GM12878 (cell line): ENCODE measurements around the gene ELK4. TPM values are rescaled to one million over a fixed set of nuclear protein-coding genes. Genes with fewer than 3 reads are reported as not detected.

ENCODE experiments used
- ATAC-seq: fragments of 200-7000 bp; cut with Tn5 transposase; 3 replicates; pipeline ENCODE4 v1.9.1; 2020; ENCODE audit warnings: mild to moderate bottlenecking, moderate library complexity
- BruUV-seq: library from RNA; stranded (reverse); fragments of 400-500 nt; replicated peaks from 2 replicates; lab custom pipeline; 2021; lab: Mats Ljungman, UMichigan
- CTCF ChIA-PET: fragments of 300-600 bp; sonication (Branson Sonifier 250); formaldehyde crosslinking; extraction: SDS; loops from one replicate; lab custom pipeline; 2021; ENCODE audit warnings: inconsistent platforms; lab: Yijun Ruan, JAX
- POLR2A ChIA-PET: fragments of 350-600 bp; formaldehyde crosslinking; extraction: SDS; loops from one replicate; lab custom pipeline; 2021; ENCODE audit warnings: inconsistent platforms; lab: Charles Lee
- RAD21 ChIA-PET: fragments of 300-600 bp; sonication (Branson Sonifier 250); formaldehyde crosslinking; loops from one replicate; lab custom pipeline; 2023; ENCODE audit warnings: antibody characterized with exemption; ENCODE audit not compliant: unreplicated experiment; lab: Charles Lee
- SMC1A ChIA-PET: fragments of 300-600 bp; sonication (Branson Sonifier 250); formaldehyde crosslinking; loops from one replicate; lab custom pipeline; 2023; ENCODE audit not compliant: unreplicated experiment, uncharacterized antibody; lab: Charles Lee
- DNase-seq: peaks from one replicate; pipeline ENCODE4 v3.0.0-alpha.2; 2011; ENCODE audit warnings: low read depth, low spot score
- FAIRE-seq: peaks from 3 replicates; lab custom pipeline; 2011; peaks lifted over from hg19 to GRCh38; lab: Jason Lieb, UNC
- H2AFZ ChIP-seq: 2 replicates; pipeline ENCODE4 v1.6.0; 2011; ENCODE audit warnings: low read depth, low read length, control low read depth; ENCODE audit not compliant: control insufficient read depth
- H3K27ac ChIP-seq: 2 replicates; pipeline ENCODE4 v1.5.1; 2011; ENCODE audit warnings: control low read depth; ENCODE audit not compliant: control insufficient read depth, insufficient read depth
- H3K27me3 ChIP-seq, 2 experiments: replicated peaks in 1 of 2; 2 replicates each; pipeline versions ENCODE4 v1.6.0 to v1.6.1; 2011; ENCODE audit warnings: low read length in 1 of 2; ENCODE audit not compliant: control insufficient read depth in 2 of 2, insufficient read depth in 2 of 2
- H3K36me3 ChIP-seq, 2 experiments: 2 replicates each; pipeline ENCODE4 v1.5.1; 2011; ENCODE audit warnings: low read length in 1 of 2; ENCODE audit not compliant: control insufficient read depth in 2 of 2, insufficient read depth in 2 of 2
- H3K4me1 ChIP-seq: 2 replicates; pipeline ENCODE4 v1.6.1; 2011; ENCODE audit warnings: mild to moderate bottlenecking, low read length, moderate library complexity, mixed read lengths; ENCODE audit not compliant: control insufficient read depth, insufficient read depth
- H3K4me2 ChIP-seq: 2 replicates; pipeline ENCODE4 v1.6.0; 2011; ENCODE audit warnings: control low read depth; ENCODE audit not compliant: control insufficient read depth, insufficient read depth
- H3K4me3 ChIP-seq: fragments of 200-600 bp; sonication (generic); 2 replicates; pipeline ENCODE4 v1.5.1; 2016
- H3K79me2 ChIP-seq: 2 replicates; pipeline ENCODE4 v1.6.0; 2011; ENCODE audit warnings: low read length; ENCODE audit not compliant: control insufficient read depth, insufficient read depth
- H3K9ac ChIP-seq: 2 replicates; pipeline ENCODE4 v1.8.0; 2011; ENCODE audit warnings: low read length, control low read depth, mixed read lengths; ENCODE audit not compliant: control insufficient read depth, insufficient read depth
- H3K9me3 ChIP-seq: replicated peaks from 3 replicates; pipeline ENCODE4 v1.5.1; 2011; ENCODE audit warnings: mild to moderate bottlenecking, low read length; ENCODE audit not compliant: control insufficient read depth, insufficient read depth
- H4K20me1 ChIP-seq: 2 replicates; pipeline ENCODE4 v1.6.0; 2011; ENCODE audit not compliant: control insufficient read depth, insufficient read depth
- ATF7 ChIP-seq: fragments of 450-650 bp; IDR thresholded peaks from 2 replicates; pipeline ENCODE4 v1.6.1; 2016; ENCODE audit warnings: low read depth, mild to moderate bottlenecking
- BRCA1 ChIP-seq: IDR thresholded peaks from 2 replicates; pipeline ENCODE4 v1.6.1; 2011; ENCODE audit warnings: low read depth, low read length, improper control_type of control experiment
- CBX5 ChIP-seq: sonication (generic); IDR thresholded peaks from 2 replicates; pipeline ENCODE4 v1.6.1; 2016; ENCODE audit warnings: low read depth, moderate library complexity, mild to moderate bottlenecking, inconsistent platforms
- GABPA ChIP-seq: IDR thresholded peaks from 2 replicates; pipeline ENCODE4 v1.6.1; 2014; ENCODE audit warnings: antibody characterized with exemption, low read depth, mild to moderate bottlenecking, inconsistent platforms
- HCFC1 ChIP-seq: fragments of 150-350 bp; IDR thresholded peaks from 2 replicates; pipeline ENCODE4 v1.6.1; 2014; ENCODE audit warnings: low read length
- MLLT1 ChIP-seq: fragments of 450-650 bp; IDR thresholded peaks from 2 replicates; pipeline ENCODE4 v1.6.1; 2016; ENCODE audit warnings: mild to moderate bottlenecking
- NFYA ChIP-seq: IDR thresholded peaks from 2 replicates; pipeline ENCODE4 v1.6.1; 2011; ENCODE audit warnings: low read depth, mild to moderate bottlenecking, low read length, improper control_type of control experiment, borderline replicate concordance
- PAX5 ChIP-seq: IDR thresholded peaks from 2 replicates; pipeline ENCODE4 v1.6.1; 2011; ENCODE audit warnings: low read depth, low read length, borderline replicate concordance
- PKNOX1 ChIP-seq: fragments of 450-650 bp; IDR thresholded peaks from 2 replicates; pipeline ENCODE4 v1.6.1; 2016; ENCODE audit warnings: mild to moderate bottlenecking
- POLR2AphosphoS5 ChIP-seq: IDR thresholded peaks from 2 replicates; pipeline ENCODE4 v1.6.1; 2011; ENCODE audit warnings: mild to moderate bottlenecking, low read length, inconsistent platforms
- RFX5 ChIP-seq: IDR thresholded peaks from 2 replicates; pipeline ENCODE4 v1.6.1; 2011; ENCODE audit warnings: low read depth, low read length, improper control_type of control experiment
- RUNX3 ChIP-seq: IDR thresholded peaks from 2 replicates; pipeline ENCODE4 v1.6.1; 2012; ENCODE audit warnings: low read length, inconsistent platforms
- SIN3A ChIP-seq: IDR thresholded peaks from 2 replicates; pipeline ENCODE4 v1.6.1; 2012; ENCODE audit warnings: low read depth, low read length, improper control_type of control experiment
- ZBTB33 ChIP-seq: fragments of 450-650 bp; IDR thresholded peaks from 2 replicates; pipeline ENCODE4 v1.6.1; 2017; ENCODE audit warnings: mild to moderate bottlenecking
- ZBTB40 ChIP-seq: fragments of 450-650 bp; IDR thresholded peaks from 2 replicates; pipeline ENCODE4 v1.6.1; 2016; ENCODE audit warnings: mild to moderate bottlenecking, moderate library complexity, borderline replicate concordance
- WGBS: methylation state at CpG from one replicate; pipeline ENCODE4 v1.1.6; 2016; ENCODE audit warnings: low lambda C conversion rate; ENCODE audit not compliant: insufficient replicate concordance, insufficient coverage; ENCODE audit errors: missing lambda C conversion rate; 5-methylcytosine and 5-hydroxymethylcytosine counted together
- in situ Hi-C: fragments of 300-500 bp; cut with MboI; formaldehyde crosslinking; loops from 9 replicates; pipeline ENCODE4 v1.14.3; 2018; ENCODE audit warnings: mixed read lengths
- intact Hi-C: fragments of 100-400 bp; cut with micrococcal nuclease; formaldehyde crosslinking; loops from one replicate; pipeline ENCODE4 v1.14.2; 2022; ENCODE audit not compliant: unreplicated experiment
- polyA plus RNA-seq, 11 experiments: library from polyadenylated mRNA; depleted of rRNA in 4 of 11; unstranded in 6 of 11; stranded (reverse) in 5 of 11; fragments of >200 nt; fragmentation: Nextera tagmentation in 4 of 11; fragmentation: Illumina TruSeq in 1 of 11; extraction: Ambion mirVana in 4 of 11; extraction: Trizol in 1 of 11; gene quantifications; 1 replicate in 1 of 11; 2 replicates in 10 of 11; pipeline versions ENCODE4 v1.2.1 to v1.2.3, GENCODE V29; 2011 to 2016; ENCODE audit warnings: inconsistent platforms in 2 of 11, missing spikeins in 2 of 11, low read depth in 1 of 11
- total RNA-seq, 4 experiments: library from RNA; depleted of rRNA in 3 of 4; stranded (reverse); fragments of >200 nt in 3 of 4; fragmentation: Illumina TruSeq in 1 of 4; extraction: Trizol in 1 of 4; gene quantifications; 2 replicates each; pipeline versions ENCODE4 v1.2.1 to v1.2.3, GENCODE V29; 2013 to 2021

Gene ELK4
- total and polyA plus RNA-seq, 10 of the 15 experiments (the other 5 are each of a cell fraction or from before 2014, with no cell fraction given): 5.2 to 71.5 (median 18.5) TPM

- ATAC-seq: peak; percentile 6
- Histone ChIP-seq H3K79me2 (peaks cover 7% of the 10 kb centered on the region), H4K20me1 (no peaks in the 10 kb centered on the region), H3K36me3 (0 out of 4 replicates have a peak, but pooled peaks cover 0 to 3% of the 10 kb centered on the region in 2 experiments)
- intact Hi-C loops: loop anchor here (1.0 to 5.0 kb wide), 5 partner anchors 40 to 385 kb away; partner anchors contain the start of gene ELK4
- BruUV-seq: TSS peak; percentile 83
- ChIA-PET SMC1A (interaction anchor here (0.6 to 11.9 kb wide), 32 partner anchors 9 to 387 kb away, joined by 3 to 415 read pairs (median 7); partner anchors contain the start of gene ELK4), RAD21 (interaction anchor here (0.6 to 11.8 kb wide), 28 partner anchors 9 to 384 kb away, joined by 3 to 452 read pairs (median 6); partner anchors contain the start of genes ELK4 and NUCKS1), CTCF (interaction anchor here (0.7 to 12.3 kb wide), 43 partner anchors 9 to 385 kb away, joined by 3 to 575 read pairs (median 6); partner anchors contain the start of gene ELK4)
- 94% methylated on average over 14 of the region's 14 CpGs for WGBS
- TF ChIP-seq SIN3A: 0 out of 2 replicates have a peak, but pooled peaks have one; percentile 16
- no peak for TF ChIP-seq RFX5
- TF ChIP-seq NFYA: no peak
- peak; percentile 44; the same call in 1 of the 2 replicates for TF ChIP-seq ZBTB40
- 0 out of 2 replicates have a peak, but pooled peaks have one; percentile 15 for TF ChIP-seq ZBTB33
- no peak for TF ChIP-seq CBX5
- no peak for TF ChIP-seq ATF7
- TF ChIP-seq HCFC1: no peak
- no peak for TF ChIP-seq GABPA
- 0 out of 2 replicates have a peak, but pooled peaks have one; percentile 4 for TF ChIP-seq POLR2AphosphoS5
- peak; percentile 98 for TF ChIP-seq MLLT1
- no peak for TF ChIP-seq PKNOX1
- no peak for TF ChIP-seq PAX5
- no peak for TF ChIP-seq RUNX3
- no peak for TF ChIP-seq BRCA1
- TF ChIP-seq, all 136 proteins: peak for 5
- Histone ChIP-seq H2AFZ (peak overlapping the region; percentile 19), H3K27me3 (no peaks in the 10 kb centered on the region), H3K9ac (peak overlapping the region; percentile 59; the same call in 1 of the 2 replicates), H3K4me1 (peaks cover 38% of the 10 kb centered on the region), H3K27ac (peak overlapping the region; percentile 71), H3K9me3 (no peaks in the 10 kb centered on the region), H3K4me3 (peak overlapping the region; percentile 62), H3K4me2 (peak overlapping the region; percentile 96)
- in situ Hi-C loops: loop anchor here (5.0 kb wide), 1 partner anchor 65 kb away; no protein-coding TSS in a partner anchor
- POLR2A ChIA-PET: interaction anchor here (0.7 to 6.5 kb wide), 16 partner anchors 8 to 544 kb away, joined by 3 to 80 read pairs (median 6); partner anchors contain the start of genes ELK4 and NUCKS1
- FAIRE-seq (no peak), DNase-seq (no peak)
Measured at GRCh38 chr1:205592443-205593003, 39.3 kb downstream of the ELK4 start.
